Placental epithelial cell (primary cell): ENCODE results near the gene BPIFA2. TPM values are rescaled to one million over a fixed set of nuclear protein-coding genes. Genes with fewer than 3 reads are reported as not detected.

ENCODE experiments used
- total RNA-seq: library from RNA; depleted of rRNA; stranded (reverse); fragments of >200 nt; gene quantifications from 2 replicates; pipeline ENCODE4 v1.2.3, GENCODE V29; 2012

BPIFA2 gene
- not detected in 2 replicates for total RNA-seq

GRCh38 chr20:33167859-33168258, at the start of gene BPIFA2:
Gene BPIFA2 (plus strand): TSS chr20:33168159. CDS start chr20:33169146, 987 bp downstream.

GRCh38 chr20:33217052-33217451, 49.1 kb downstream of the BPIFA2 start, which contains the start of gene BPIFA3:
Gene BPIFA3 (plus strand): TSS chr20:33217352. CDS start chr20:33217537, 185 bp downstream.

Other genes with a start within 250 kb of the BPIFA2 start
- not detected in 2 replicates for gene SUN5, start 163.7 kb upstream of the BPIFA2 start, total RNA-seq
- gene BPIFB2, start 160.5 kb upstream of the BPIFA2 start, total RNA-seq = not detected in 2 replicates
- not detected in 2 replicates for gene BPIFB6, start 136.5 kb upstream of the BPIFA2 start, total RNA-seq
- not detected in 2 replicates for gene BPIFB3, start 114.3 kb upstream of the BPIFA2 start, total RNA-seq
- not detected in 2 replicates for gene BPIFB4, start 88.5 kb upstream of the BPIFA2 start, total RNA-seq
- gene BPIFA3, start 49.2 kb downstream of the BPIFA2 start, total RNA-seq = not detected in 2 replicates
- not detected in 2 replicates for gene BPIFA1, start 67.8 kb downstream of the BPIFA2 start, total RNA-seq
- gene BPIFB1, start 115.1 kb downstream of the BPIFA2 start, total RNA-seq = not detected in 2 replicates
- 13.7 and 15.8 TPM in 2 replicates for gene CDK5RAP1, start 233.4 kb downstream of the BPIFA2 start, total RNA-seq